AG04450 (cell line): Measurements from ENCODE around the gene CTU1. TPM values are rescaled to one million over a fixed set of nuclear protein-coding genes. Genes with fewer than 3 reads are reported as not detected.

Experiments
- CTCF ChIA-PET: fragments of 300-600, 350-600 bp; formaldehyde crosslinking; extraction: SDS; loops from one replicate; lab custom pipeline; 2022; ENCODE audit warnings: antibody characterized with exemption, inconsistent platforms; lab: Charles Lee
- POLR2A ChIA-PET: fragments of 350-600 bp; formaldehyde crosslinking; extraction: SDS; loops from one replicate; lab custom pipeline; 2021; ENCODE audit warnings: antibody characterized with exemption, inconsistent platforms; lab: Yijun Ruan, JAX
- DNase-seq: peaks from one replicate; pipeline ENCODE4 v3.0.0-alpha.2; 2011; ENCODE audit warnings: low read depth, low spot score
- H3K27ac ChIP-seq: one replicate; pipeline ENCODE4 v1.5.1; 2012; ENCODE audit warnings: low read depth, low read length, control low read depth
- H3K27me3 ChIP-seq: one replicate; pipeline ENCODE4 v1.6.0; 2012; ENCODE audit warnings: low read length; ENCODE audit not compliant: control insufficient read depth, insufficient read depth
- H3K4me3 ChIP-seq: 2 replicates; pipeline ENCODE4 v1.5.1; 2011; ENCODE audit warnings: mild to moderate bottlenecking, low read depth, low read length, control low read depth
- H3K9me3 ChIP-seq: 2 replicates; pipeline ENCODE4 v1.5.1; 2012; ENCODE audit warnings: low read length; ENCODE audit not compliant: control insufficient read depth, insufficient read depth
- polyA plus RNA-seq: library from polyadenylated mRNA; depleted of rRNA; stranded (reverse); fragments of >200 nt; gene quantifications from 2 replicates; pipeline ENCODE4 v1.2.3, GENCODE V29; 2011
- TF ChIP-seq, protein P1 (sequence below): IDR thresholded peaks from 2 replicates; pipeline ENCODE4 v1.5.1; 2011; ENCODE audit warnings: low read depth, low read length, control low read depth, inconsistent platforms

The CTU1 gene
- polyA plus RNA-seq, 1 experiment, result 1.7 TPM

DNA sequence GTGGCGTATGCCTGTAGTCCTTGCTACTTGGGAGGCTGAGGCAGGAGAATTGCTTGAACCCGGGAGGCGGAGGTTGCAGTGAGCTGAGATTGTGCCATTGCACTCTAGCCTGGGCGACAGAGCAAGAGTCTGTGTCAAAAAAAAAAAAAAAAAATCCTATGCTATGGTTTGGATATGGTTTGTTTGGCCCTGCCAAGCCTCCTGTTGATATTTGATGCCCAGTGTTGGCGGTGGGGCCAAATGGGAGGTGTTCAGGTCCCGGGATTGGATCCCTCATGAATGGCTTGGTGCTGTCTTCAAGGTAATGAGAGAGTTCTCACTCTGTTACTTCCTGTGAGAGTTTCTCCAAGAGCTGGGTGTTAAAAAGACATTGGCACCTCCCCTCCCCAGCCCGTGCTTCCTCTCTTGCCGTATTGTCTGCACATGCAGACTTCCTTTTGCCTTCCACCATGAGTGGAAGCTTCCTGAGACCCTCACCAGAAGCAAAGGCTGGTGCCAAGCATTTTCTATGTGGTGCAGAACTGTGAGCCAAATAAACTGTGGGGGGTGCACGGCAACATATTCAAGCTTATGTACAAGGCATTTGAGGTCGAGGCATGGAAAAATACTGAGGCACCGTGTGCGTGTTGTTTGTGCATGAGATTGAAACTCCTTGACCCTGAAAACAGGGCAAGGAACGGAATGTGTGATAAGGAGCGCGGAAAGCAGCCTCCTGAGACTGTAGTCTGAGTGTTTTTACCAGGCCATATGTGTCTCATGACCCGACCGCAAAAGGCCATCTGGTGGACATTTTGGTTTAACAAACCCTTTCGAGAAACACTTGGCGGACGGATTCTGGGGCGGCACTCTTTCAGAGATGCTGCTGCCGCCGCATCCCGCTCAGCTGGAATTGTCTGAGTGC lies 23.8 kb upstream of the CTU1 start:
- Histone ChIP-seq H3K27me3 (no peaks in the 10 kb centered on the region), H3K4me3 (no peak overlapping the region), H3K27ac (no peak overlapping the region), H3K9me3 (no peaks in the 10 kb centered on the region)
- CTCF ChIA-PET, result interaction anchor here (1.6 kb wide), 1 partner anchor 111 kb away, joined by 5 read pairs; no protein-coding TSS in a partner anchor
- POLR2A ChIA-PET, result interaction anchor here (0.9 kb wide), 1 partner anchor 20 kb away, joined by 3 read pairs; no protein-coding TSS in a partner anchor
- TF ChIP-seq, protein P1, sequence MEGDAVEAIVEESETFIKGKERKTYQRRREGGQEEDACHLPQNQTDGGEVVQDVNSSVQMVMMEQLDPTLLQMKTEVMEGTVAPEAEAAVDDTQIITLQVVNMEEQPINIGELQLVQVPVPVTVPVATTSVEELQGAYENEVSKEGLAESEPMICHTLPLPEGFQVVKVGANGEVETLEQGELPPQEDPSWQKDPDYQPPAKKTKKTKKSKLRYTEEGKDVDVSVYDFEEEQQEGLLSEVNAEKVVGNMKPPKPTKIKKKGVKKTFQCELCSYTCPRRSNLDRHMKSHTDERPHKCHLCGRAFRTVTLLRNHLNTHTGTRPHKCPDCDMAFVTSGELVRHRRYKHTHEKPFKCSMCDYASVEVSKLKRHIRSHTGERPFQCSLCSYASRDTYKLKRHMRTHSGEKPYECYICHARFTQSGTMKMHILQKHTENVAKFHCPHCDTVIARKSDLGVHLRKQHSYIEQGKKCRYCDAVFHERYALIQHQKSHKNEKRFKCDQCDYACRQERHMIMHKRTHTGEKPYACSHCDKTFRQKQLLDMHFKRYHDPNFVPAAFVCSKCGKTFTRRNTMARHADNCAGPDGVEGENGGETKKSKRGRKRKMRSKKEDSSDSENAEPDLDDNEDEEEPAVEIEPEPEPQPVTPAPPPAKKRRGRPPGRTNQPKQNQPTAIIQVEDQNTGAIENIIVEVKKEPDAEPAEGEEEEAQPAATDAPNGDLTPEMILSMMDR, result peak; percentile 16; the same call in 1 of the 2 replicates
- DNase-seq, result peak; percentile 42

DNA sequence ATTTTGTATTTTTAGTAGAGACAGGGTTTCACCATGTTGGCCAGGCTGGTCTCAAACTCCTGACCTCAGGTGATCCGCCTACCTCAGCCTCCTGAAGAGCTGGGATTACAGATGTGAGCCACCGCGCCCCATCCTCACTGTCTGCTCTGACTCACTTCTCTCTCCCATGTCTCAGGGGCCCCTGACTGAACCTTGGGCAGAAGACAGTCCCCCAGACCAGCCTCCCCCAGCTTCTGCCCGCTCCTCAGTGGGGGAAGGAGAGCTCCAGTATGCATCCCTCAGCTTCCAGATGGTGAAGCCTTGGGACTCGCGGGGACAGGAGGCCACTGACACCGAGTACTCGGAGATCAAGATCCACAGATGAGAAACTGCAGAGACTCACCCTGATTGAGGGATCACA lies 21.5 kb upstream of the CTU1 start:
- no peaks in the 10 kb centered on the region for H3K27me3 ChIP-seq
- H3K9me3 ChIP-seq, result no peaks in the 10 kb centered on the region
- H3K4me3 ChIP-seq, result no peak overlapping the region
- H3K27ac ChIP-seq, result no peak overlapping the region
- ChIA-PET CTCF (interaction anchor here (1.3 kb wide), 2 partner anchors 108 to 385 kb away, joined by 3 read pairs; no protein-coding TSS in a partner anchor), POLR2A (interaction anchor here (0.6 kb wide), 1 partner anchor 59 kb away, joined by 5 read pairs; no protein-coding TSS in a partner anchor)
- TF ChIP-seq, protein P1, result no peak
- no peak for DNase-seq

DNA sequence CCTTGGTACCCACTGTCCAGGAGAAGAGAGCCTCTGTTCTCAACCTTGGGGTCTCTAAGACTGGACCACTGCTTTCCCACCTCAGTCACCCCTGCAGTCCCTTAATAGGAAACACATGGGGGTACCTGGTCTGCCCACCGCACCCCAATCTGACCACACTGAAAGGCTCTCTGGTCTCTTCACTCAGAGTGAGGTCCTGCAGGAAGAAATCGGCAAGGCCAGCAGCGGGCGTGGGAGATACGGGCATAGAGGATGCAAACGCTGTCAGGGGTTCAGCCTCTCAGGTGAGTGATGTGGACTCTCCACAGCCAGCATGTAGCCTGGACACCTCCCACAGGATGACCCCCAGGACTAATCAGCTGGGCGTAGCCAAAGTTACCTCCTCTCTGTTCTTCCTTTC lies 20.0 kb upstream of the CTU1 start:
- Histone ChIP-seq H3K27ac (no peak overlapping the region), H3K27me3 (no peaks in the 10 kb centered on the region), H3K4me3 (no peak overlapping the region), H3K9me3 (no peaks in the 10 kb centered on the region)
- no peak for DNase-seq
- TF ChIP-seq, protein P1, result no peak
- CTCF ChIA-PET, result interaction anchor here (0.6 kb wide), 1 partner anchor 443 kb away, joined by 4 read pairs; the partner anchor contains the start of gene ZNF175
- POLR2A ChIA-PET, result no interaction called here

DNA sequence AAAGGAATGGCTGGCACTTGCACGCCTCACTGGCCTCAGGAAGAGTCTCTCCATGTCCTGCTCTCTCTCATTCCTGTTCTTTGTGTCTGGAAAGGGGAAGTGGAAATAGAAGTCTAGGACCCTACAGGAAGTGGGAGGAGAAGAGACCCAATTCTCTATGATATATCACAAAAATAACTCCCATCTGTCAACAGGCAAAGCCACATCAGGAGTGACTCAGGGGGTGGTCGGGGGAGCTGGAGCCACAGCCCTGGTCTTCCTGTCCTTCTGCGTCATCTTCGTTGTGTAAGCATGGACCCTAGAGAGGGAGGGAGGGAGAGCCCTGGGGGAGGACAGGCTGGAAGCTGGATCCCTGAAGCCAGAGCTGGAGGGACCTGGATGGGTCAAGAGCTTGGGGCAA lies 19.5 kb upstream of the CTU1 start:
- CTCF ChIA-PET, result no interaction called here
- TF ChIP-seq, protein P1, result no peak
- no peak for DNase-seq
- no peaks in the 10 kb centered on the region for H3K27me3 ChIP-seq
- no peak overlapping the region for H3K4me3 ChIP-seq
- no peaks in the 10 kb centered on the region for H3K9me3 ChIP-seq
- H3K27ac ChIP-seq, result no peak overlapping the region
- POLR2A ChIA-PET, result no interaction called here

DNA sequence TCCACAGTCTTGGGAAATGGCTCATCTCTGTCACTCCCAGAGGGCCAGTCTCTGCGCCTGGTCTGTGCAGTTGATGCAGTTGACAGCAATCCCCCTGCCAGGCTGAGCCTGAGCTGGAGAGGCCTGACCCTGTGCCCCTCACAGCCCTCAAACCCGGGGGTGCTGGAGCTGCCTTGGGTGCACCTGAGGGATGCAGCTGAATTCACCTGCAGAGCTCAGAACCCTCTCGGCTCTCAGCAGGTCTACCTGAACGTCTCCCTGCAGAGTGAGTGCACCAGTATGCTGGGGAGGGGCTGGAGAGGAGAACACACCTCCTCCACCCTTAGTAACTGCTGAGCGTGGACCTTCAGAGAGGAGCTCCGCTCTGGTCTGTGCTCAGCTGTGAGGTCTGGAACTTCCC lies 18.8 kb upstream of the CTU1 start:
- H3K4me3 ChIP-seq, result no peak overlapping the region
- H3K27ac ChIP-seq, result no peak overlapping the region
- ChIA-PET POLR2A (no interaction called here), CTCF (no interaction called here)
- TF ChIP-seq, protein P1, result no peak
- DNase-seq, result no peak
- H3K27me3 ChIP-seq, result no peaks in the 10 kb centered on the region
- no peaks in the 10 kb centered on the region for H3K9me3 ChIP-seq
